HK-2 (cell line): ENCODE results near the gene SLC6A16.
A peak's percentile ranks its signal among the peaks of the same experiment; 100 is the strongest.
"Not testable (repeated sequence)": the region's sequence is repeated elsewhere in the genome, so short reads cannot be mapped to it uniquely, and the experiment has no call there.

Experiments used
- DNase-seq: peaks from one replicate; pipeline ENCODE4 v3.0.0-alpha.2; 2018; ENCODE audit not compliant: unreplicated experiment

SLC6A16 gene

DNA sequence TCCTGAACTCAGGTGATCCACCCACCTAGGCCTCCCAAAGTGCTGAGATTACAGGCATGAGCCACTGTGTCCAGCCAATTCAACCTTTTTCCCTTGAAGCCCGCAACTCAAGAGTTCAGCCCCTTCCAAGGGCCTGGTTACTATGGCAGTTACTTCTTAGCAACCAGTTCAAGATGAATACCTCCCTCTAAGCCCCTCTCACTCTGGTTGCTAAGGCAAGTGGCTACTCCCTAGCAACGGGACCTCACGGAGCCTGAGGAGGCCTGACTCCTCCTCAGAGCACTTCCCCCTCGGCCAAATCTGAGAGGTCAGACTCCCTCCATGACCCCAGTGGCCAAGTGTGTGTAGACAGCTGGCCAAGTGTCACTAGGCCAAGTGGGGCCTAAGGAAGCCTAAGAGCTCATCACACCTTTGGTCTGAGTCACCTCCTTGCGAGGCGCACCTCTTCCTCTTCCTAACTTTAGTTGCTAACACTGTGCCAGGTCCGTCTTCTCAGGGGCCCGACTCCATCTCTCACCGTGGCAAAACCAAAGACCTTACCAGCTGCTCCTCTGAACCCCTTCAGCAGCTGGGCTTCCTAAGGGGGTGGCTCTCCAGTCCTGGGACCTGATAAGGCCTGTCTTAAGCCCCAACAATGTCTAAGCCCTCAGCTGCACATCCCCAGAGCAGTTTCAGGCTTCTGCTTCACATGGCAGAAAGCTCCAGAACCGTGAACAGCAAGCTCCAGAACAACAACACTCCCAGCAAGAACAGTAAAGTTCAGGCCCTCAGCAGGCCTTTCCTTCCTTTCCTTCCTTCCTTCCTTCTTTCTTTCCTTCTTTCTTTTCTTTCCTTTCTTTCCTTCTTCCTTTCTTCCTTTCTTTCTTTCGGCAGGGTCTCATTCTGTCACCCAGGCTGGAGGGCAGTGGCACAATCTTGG lies 19.8 kb upstream of the SLC6A16 start:
- no peak for DNase-seq

- DNase-seq, result no peak
Observed at GRCh38 chr19:49343123-49343522, 18.1 kb upstream of the SLC6A16 start.

DNA sequence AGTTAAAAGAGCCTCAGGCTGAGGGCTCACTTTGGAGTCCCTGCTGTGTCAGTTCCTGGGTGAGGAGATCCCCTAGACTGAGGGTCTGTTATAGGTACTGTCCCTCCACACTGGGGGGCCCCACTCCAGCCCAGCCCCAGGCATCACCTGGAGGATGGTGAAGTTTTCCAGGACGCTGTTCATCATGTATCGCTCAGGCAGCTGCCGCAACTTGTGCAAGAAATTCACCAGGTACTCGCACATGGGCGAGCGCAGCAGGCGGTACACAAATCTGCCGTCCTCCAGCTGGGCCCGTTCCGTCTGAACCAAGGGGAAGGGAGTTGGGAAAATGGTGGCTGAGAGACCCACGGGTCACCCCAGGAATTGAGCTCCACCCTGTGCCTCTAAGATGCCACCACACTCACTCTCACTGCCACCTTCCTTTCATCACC lies 17.3 kb upstream of the SLC6A16 start:
- no peak for DNase-seq

DNA sequence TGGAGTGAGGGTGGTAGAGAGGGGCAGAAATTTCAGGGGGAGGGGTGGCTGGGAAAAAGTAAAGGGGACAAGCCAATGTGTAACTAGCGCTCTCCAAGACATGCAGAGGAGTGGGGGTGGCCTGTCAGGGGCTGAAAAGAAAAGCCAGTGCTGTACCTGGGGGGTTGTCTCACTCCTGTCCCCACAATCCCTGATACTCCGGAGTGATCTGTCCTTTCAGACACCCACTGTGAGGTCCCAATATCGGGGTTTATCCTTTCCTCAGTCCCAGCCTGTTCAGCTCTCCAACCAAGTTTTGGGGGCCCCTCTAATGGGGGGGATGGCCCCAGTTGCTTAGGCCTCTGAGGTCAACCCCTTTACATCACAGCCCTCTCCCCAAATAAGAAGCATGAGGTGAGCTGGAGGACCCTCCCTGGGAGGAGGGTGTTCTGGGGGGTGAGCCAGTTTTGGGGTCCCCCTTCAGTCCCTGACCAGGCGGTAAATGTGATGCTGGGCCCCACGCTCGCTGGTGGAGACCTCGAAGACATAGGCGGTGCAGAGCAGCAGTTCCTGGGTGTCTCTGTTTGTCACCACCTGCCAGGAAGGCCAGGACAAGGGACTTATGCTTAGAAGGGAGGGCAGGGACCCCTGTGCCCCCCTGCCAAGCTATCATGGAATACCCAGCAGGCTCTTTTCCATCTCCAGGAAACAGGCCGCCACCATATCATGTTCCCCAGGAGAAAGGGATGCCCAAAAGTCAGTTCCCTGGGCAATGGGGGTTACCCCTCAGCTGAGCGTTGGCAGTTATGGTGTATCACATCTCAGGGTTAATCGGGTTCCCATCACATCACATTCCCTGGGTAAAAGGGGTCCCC lies 16.1 kb upstream of the SLC6A16 start:
- DNase-seq, result no peak

DNA sequence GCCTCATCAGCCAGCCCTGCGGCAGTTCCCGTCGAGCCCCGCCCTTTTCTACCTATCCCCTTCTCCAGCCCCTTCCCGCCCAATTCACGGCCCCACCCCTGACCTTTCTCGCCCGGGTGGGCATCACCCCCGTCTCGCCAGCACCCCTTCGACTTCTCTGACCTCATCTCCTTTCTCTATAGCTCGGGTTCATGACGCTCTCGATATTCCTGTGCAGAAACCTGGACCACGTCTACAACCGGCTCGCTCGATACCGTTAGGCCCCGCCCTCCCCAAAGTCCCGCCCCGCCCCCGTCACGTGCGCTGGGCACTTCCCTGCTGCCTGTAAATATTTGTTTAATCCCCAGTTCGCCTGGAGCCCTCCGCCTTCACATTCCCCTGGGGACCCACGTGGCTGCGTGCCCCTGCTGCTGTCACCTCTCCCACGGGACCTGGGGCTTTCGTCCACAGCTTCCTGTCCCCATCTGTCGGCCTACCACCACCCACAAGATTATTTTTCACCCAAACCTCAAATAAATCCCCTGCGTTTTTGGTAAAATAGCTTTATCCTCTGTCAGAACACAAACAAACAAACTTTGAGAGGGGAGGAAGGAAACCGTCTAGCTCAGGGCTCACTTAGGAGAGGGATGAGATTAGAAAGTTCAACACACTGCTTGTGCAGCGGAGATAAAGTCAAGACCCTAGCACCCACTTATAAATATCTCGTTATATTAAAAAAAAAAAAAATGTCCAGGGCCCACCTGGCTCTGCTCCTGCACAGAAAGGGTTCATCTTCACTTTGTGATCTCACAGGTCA lies 15.3 kb upstream of the SLC6A16 start:
- peak; percentile 60 for DNase-seq

DNA sequence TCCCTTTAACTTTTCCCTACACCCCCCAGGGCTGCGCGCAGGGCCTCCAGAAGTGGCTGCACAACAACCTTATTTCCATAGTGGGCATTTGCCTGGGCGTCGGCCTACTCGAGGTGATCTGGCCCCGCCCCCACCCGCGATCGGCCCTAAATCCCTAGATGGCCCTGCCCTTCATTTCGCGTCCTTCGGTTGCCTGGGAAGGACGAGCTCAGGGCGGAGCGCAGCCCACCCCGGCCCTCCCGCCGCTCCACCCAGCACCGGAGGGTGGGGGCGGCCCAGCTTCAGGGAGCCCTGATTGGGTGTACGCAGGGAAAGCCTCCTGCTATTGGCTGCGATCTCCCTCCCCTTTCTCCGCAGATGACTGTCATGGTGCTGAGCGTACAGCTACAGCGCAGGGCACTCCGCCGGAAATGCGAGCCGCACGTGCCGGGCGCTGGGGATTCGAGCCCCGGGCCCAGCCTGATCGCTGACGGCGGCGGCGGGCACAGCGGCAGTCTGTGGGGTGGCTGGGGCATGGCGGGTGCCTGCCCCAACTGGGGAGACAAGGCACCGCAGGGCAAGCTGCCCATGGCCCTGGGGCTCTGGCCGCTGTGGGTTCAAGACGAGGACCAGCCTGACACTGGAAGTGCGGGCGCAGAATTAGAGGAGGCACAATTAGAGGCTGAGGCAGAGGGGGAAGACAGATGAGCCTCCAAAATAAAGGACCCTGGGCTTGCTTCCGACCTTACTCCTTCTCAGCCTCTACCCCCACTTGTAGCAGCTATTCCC lies 14.5 kb upstream of the SLC6A16 start:
- peak; percentile 82 for DNase-seq

DNA sequence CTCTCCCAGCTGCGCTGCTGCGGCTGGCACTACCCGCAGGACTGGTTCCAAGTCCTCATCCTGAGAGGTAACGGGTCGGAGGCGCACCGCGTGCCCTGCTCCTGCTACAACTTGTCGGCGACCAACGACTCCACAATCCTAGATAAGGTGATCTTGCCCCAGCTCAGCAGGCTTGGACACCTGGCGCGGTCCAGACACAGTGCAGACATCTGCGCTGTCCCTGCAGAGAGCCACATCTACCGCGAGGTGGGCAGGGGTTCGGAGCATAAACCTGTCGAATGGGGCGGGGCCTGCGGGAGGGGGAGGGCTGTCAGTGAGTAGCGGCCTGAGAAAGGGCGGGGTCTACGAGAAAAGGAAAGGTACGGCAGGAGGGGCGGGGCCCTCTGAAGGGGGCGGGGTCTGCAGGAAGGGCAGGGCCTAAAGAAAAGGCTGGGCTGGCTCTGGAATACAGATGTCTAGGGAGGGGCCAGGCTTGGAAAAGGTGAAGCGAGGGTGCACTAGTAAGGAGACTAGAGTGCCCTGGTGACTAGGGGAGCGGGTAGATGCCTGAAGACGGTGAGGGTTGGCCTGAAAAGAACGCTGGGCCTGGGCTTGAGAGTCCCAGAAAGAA lies 13.8 kb upstream of the SLC6A16 start:
- peak; percentile 45 for DNase-seq

GRCh38 chr19:49338023-49338677 lies 13.2 kb upstream of the SLC6A16 start:
- DNase-seq, result no peak

- no peak for DNase-seq
Observed at GRCh38 chr19:49337267-49338022, 12.5 kb upstream of the SLC6A16 start.

GRCh38 chr19:49336482-49337266 lies 11.7 kb upstream of the SLC6A16 start:
- no peak for DNase-seq

DNA sequence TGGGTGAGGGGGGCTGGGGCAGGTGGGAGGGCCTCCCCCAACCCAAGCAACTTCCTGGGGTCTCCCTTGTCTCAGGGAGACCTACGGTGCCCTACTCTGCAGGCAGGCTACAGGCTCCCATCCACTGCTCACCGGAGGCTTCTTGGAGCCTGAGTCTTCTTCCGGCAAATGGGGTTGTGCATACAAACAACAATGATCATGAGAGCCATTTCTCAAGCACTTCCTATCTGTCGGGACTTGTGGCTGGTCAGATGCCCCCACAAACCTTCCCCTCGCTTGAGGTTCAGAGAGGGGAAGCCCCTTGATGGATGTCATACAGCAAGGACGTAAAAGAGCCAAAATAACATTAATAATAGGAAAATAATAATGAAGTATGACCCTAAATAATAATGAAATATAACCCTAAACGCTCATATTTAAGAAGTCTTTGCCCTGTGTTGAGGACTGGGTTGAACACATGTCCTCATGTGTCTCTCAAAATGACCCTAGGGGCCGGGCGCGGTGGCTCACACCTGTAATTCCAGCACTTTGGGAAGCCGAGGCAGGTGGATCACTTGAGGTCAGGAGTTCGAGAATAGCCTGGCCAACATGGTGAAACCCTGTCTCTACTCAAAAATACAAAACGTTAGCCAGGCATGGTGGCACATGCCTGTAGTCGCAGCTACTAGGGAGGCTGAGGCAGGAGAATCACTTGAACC lies 10.9 kb upstream of the SLC6A16 start:
- DNase-seq, result no peak

DNA sequence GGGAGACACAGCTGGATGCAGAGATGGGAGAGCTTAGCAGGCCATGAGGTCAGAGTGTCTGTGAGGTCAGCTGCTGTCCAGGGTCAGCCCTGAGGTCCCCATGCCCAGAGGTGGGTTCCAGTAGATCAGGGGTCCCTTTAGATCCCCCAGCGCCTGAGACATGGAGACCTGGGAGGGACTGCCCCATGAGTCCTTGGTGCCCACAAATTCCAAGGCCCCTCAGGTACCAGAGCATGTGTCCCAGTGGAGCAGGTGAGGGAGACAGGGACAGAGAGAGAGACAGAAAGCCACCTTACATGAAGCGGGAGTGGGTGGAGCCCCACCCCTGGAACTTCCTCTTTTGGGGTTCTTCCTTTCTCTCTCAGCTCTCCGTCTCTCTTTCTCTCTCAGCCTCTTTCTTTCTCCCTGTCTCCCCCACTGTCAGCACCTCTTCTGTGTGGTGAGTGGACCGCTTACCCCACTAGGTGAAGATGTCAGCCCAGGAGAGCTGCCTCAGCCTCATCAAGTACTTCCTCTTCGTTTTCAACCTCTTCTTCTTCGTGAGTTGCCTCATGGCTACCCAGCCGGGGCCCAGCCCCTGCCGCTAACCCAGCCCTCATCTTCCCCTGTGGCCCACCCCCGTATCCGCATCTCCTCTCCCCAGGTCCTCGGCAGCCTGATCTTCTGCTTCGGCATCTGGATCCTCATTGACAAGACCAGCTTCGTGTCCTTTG lies 10.2 kb upstream of the SLC6A16 start, which contains the start of gene CD37:
CD37 (plus strand) TSS at position 336 of the 713 bp plus-strand sequence; CDS start at position 471, 135 bp downstream.
- DNase-seq, result no peak

DNA sequence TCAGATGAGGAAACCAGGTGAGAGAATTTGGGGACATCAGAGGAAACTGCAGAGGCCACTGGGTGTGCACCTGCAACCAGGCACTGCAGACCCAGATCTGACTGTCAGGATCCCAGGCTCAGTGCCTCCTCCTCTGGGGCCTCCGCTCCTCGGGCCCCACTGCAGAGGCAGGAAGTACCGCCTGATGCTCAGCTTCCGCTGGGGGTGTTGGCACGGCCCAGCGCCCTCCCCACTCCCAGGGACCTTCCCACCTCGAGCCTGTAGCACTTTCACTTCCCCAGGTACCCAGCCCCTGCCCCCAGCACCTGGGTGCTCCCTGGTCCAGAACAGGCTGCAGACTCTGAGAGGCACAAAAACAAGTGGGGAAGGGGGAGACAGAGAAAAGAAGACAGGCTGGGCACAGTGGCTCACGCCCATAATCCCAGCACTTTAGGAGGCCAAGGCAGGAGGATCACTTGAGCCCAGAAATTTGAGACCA lies 8.9 kb upstream of the SLC6A16 start:
- no peak for DNase-seq

GRCh38 chr19:49333418-49333805 lies 8.4 kb upstream of the SLC6A16 start:
- no peak for DNase-seq

GRCh38 chr19:49332691-49333417 lies 7.9 kb upstream of the SLC6A16 start:
- DNase-seq, result not testable (repeated sequence)

- peak; percentile 65 for DNase-seq
Observed at GRCh38 chr19:49331616-49332055, 6.6 kb upstream of the SLC6A16 start.
